Skeletal muscle satellite cell (primary cell): Measurements from ENCODE around the gene OGFR.

Experiments
- H3K27me3 ChIP-seq: 2 replicates; pipeline ENCODE4 v1.7.0; 2013; ENCODE audit warnings: low read length; ENCODE audit not compliant: control insufficient read depth, insufficient read depth
- H3K36me3 ChIP-seq: 2 replicates; pipeline ENCODE4 v1.7.0; 2013; ENCODE audit warnings: mild to moderate bottlenecking, control low read depth, low read length; ENCODE audit not compliant: insufficient read depth
- H3K4me1 ChIP-seq: 2 replicates; pipeline ENCODE4 v1.7.0; 2013; ENCODE audit warnings: low read length; ENCODE audit not compliant: control insufficient read depth, insufficient read depth
- H3K4me2 ChIP-seq: 2 replicates; pipeline ENCODE4 v1.7.0; 2013; ENCODE audit warnings: mild to moderate bottlenecking, low read length
- H3K4me3 ChIP-seq: 2 replicates; pipeline ENCODE4 v1.7.0; 2013; ENCODE audit warnings: low read length
- H3K9ac ChIP-seq: 2 replicates; pipeline ENCODE4 v1.7.0; 2013; ENCODE audit warnings: mild to moderate bottlenecking, low read depth, low read length, moderate library complexity
- H3K9me3 ChIP-seq: replicated peaks from 2 replicates; pipeline ENCODE4 v1.7.0; 2013; ENCODE audit warnings: mild to moderate bottlenecking, control low read depth, low read length

Gene OGFR

GRCh38 chr20:62788607-62789006 lies 16.0 kb upstream of the OGFR start:
- no peak overlapping the region for H3K4me2 ChIP-seq
- no peaks in the 10 kb centered on the region for H3K36me3 ChIP-seq
- H3K4me1 ChIP-seq, result peaks cover 6% of the 10 kb centered on the region
- no peaks in the 10 kb centered on the region for H3K9me3 ChIP-seq
- peaks cover 48% of the 10 kb centered on the region for H3K27me3 ChIP-seq
- H3K9ac ChIP-seq, result no peak overlapping the region
- no peak overlapping the region for H3K4me3 ChIP-seq

GRCh38 chr20:62790075-62790474 lies 14.6 kb upstream of the OGFR start:
- Histone ChIP-seq H3K36me3 (no peaks in the 10 kb centered on the region), H3K9me3 (no peaks in the 10 kb centered on the region), H3K4me3 (no peak overlapping the region), H3K27me3 (peaks cover 40% of the 10 kb centered on the region), H3K4me1 (peaks cover 17% of the 10 kb centered on the region), H3K9ac (no peak overlapping the region), H3K4me2 (no peak overlapping the region)

GRCh38 chr20:62791301-62792181 lies 13.1 kb upstream of the OGFR start:
- Histone ChIP-seq H3K27me3 (peaks cover 33% of the 10 kb centered on the region), H3K4me2 (peak overlapping the region; percentile 54), H3K9me3 (no peaks in the 10 kb centered on the region), H3K4me1 (peaks cover 18% of the 10 kb centered on the region), H3K36me3 (no peaks in the 10 kb centered on the region), H3K4me3 (no peak overlapping the region), H3K9ac (no peak overlapping the region)

GRCh38 chr20:62792182-62792939 lies 12.3 kb upstream of the OGFR start:
- Histone ChIP-seq H3K4me3 (no peak overlapping the region), H3K27me3 (peaks cover 25% of the 10 kb centered on the region), H3K36me3 (no peaks in the 10 kb centered on the region), H3K9ac (no peak overlapping the region), H3K4me2 (no peak overlapping the region), H3K4me1 (peaks cover 22% of the 10 kb centered on the region), H3K9me3 (no peaks in the 10 kb centered on the region)

- Histone ChIP-seq H3K9me3 (no peaks in the 10 kb centered on the region), H3K4me3 (no peak overlapping the region), H3K9ac (peak overlapping the region; percentile 53), H3K4me2 (peak overlapping the region; percentile 90), H3K27me3 (peaks cover 17% of the 10 kb centered on the region), H3K36me3 (peaks cover 6% of the 10 kb centered on the region), H3K4me1 (peaks cover 25% of the 10 kb centered on the region)
Measured at GRCh38 chr20:62792940-62793756, 11.5 kb upstream of the OGFR start.

GRCh38 chr20:62793757-62794006 lies 11.0 kb upstream of the OGFR start:
- Histone ChIP-seq H3K9ac (peak overlapping the region; percentile 53), H3K4me3 (peak overlapping the region; percentile 66), H3K36me3 (peaks cover 11% of the 10 kb centered on the region), H3K4me1 (peaks cover 25% of the 10 kb centered on the region), H3K9me3 (no peaks in the 10 kb centered on the region), H3K4me2 (peak overlapping the region; percentile 90), H3K27me3 (peaks cover 12% of the 10 kb centered on the region)

- Histone ChIP-seq H3K4me2 (peak overlapping the region; percentile 100), H3K4me3 (peak overlapping the region; percentile 92), H3K4me1 (peaks cover 25% of the 10 kb centered on the region), H3K27me3 (peaks cover 7% of the 10 kb centered on the region), H3K36me3 (peaks cover 16% of the 10 kb centered on the region), H3K9me3 (no peaks in the 10 kb centered on the region), H3K9ac (peak overlapping the region; percentile 71)
Measured at GRCh38 chr20:62794007-62794724, 10.5 kb upstream of the OGFR start.

GRCh38 chr20:62795023-62795761 lies 9.4 kb upstream of the OGFR start:
- peaks cover 3% of the 10 kb centered on the region for H3K27me3 ChIP-seq
- H3K4me2 ChIP-seq, result peak overlapping the region; percentile 100
- H3K9me3 ChIP-seq, result no peaks in the 10 kb centered on the region
- H3K9ac ChIP-seq, result peak overlapping the region; percentile 71
- H3K4me1 ChIP-seq, result peaks cover 32% of the 10 kb centered on the region
- H3K36me3 ChIP-seq, result peaks cover 24% of the 10 kb centered on the region
- H3K4me3 ChIP-seq, result peak overlapping the region; percentile 92

- H3K4me2 ChIP-seq, result peak overlapping the region; percentile 100
- peak overlapping the region; percentile 92 for H3K4me3 ChIP-seq
- peaks cover 29% of the 10 kb centered on the region for H3K4me1 ChIP-seq
- H3K27me3 ChIP-seq, result no peaks in the 10 kb centered on the region
- H3K9me3 ChIP-seq, result no peaks in the 10 kb centered on the region
- H3K9ac ChIP-seq, result peak overlapping the region; percentile 89
- peaks cover 32% of the 10 kb centered on the region for H3K36me3 ChIP-seq
Measured at GRCh38 chr20:62796699-62797491, 7.7 kb upstream of the OGFR start.
